Fibroblast of lung (primary cell): Measurements from ENCODE around the gene PDLIM7. TPM values are rescaled to one million over a fixed set of nuclear protein-coding genes. Genes with fewer than 3 reads are reported as not detected.

Source experiments
- DNase-seq, 2 donors: peaks; one replicate each; pipeline versions ENCODE4 v3.0.0 to v3.0.0-alpha.2; 2010; ENCODE audit warnings: low read depth in 2 of 2
- H2AFZ ChIP-seq: 2 replicates; pipeline ENCODE4 v1.5.1; 2012; ENCODE audit warnings: low read length, control low read depth, inconsistent platforms
- H3K27ac ChIP-seq: 2 replicates; pipeline ENCODE4 v1.5.1; 2011; ENCODE audit warnings: low read length, control low read depth; ENCODE audit not compliant: insufficient read depth
- H3K27me3 ChIP-seq: 2 replicates; pipeline ENCODE4 v1.5.1; 2011; ENCODE audit warnings: mild to moderate bottlenecking, low read length; ENCODE audit not compliant: control insufficient read depth, insufficient read depth
- H3K36me3 ChIP-seq: 2 replicates; pipeline ENCODE4 v1.5.1; 2011; ENCODE audit warnings: low read length; ENCODE audit not compliant: control insufficient read depth, insufficient read depth
- H3K4me1 ChIP-seq: 2 replicates; pipeline ENCODE4 v1.5.1; 2011; ENCODE audit warnings: low read length; ENCODE audit not compliant: control insufficient read depth, insufficient read depth; ENCODE audit errors: extremely low read depth
- H3K4me2 ChIP-seq: 2 replicates; pipeline ENCODE4 v1.5.1; 2011; ENCODE audit warnings: low read length, control low read depth; ENCODE audit not compliant: insufficient read depth; ENCODE audit errors: extremely low read depth
- H3K4me3 ChIP-seq, 4 experiments: fragments of 200-600 bp in 1 of 4; sonication (generic) in 1 of 4; replicated peaks in 1 of 4; 2 replicates each; pipeline ENCODE4 v1.5.1; 2011 to 2016; ENCODE audit warnings: low read length in 4 of 4, low read depth in 3 of 4, mild to moderate bottlenecking in 3 of 4, control low read depth in 2 of 4, inconsistent platforms in 1 of 4, mixed read lengths in 1 of 4; ENCODE audit not compliant: insufficient read depth in 1 of 4; ENCODE audit errors: control extremely low read depth in 1 of 4
- H3K79me2 ChIP-seq: 2 replicates; pipeline ENCODE4 v1.5.1; 2012; ENCODE audit warnings: mild to moderate bottlenecking, low read length, inconsistent platforms; ENCODE audit not compliant: control insufficient read depth, insufficient read depth
- H3K9ac ChIP-seq: 2 replicates; pipeline ENCODE4 v1.5.1; 2011; ENCODE audit warnings: mild to moderate bottlenecking, low read length, control low read depth; ENCODE audit not compliant: insufficient read depth
- H3K9me3 ChIP-seq: 2 replicates; pipeline ENCODE4 v1.5.1; 2012; ENCODE audit warnings: low read depth, low read length; ENCODE audit not compliant: control insufficient read depth, insufficient read depth
- H4K20me1 ChIP-seq: 2 replicates; pipeline ENCODE4 v1.5.1; 2011; ENCODE audit warnings: low read length; ENCODE audit not compliant: control insufficient read depth, insufficient read depth; ENCODE audit errors: extremely low read depth
- CTCF ChIP-seq, 2 donors: IDR thresholded peaks in 1 of 2; conservative IDR thresholded peaks in 1 of 2; 1 replicate in 1 of 2; 2 replicates in 1 of 2; pipeline ENCODE4 v1.5.1; 2011 to 2012; ENCODE audit warnings: low read length in 2 of 2, control low read depth in 1 of 2, inconsistent platforms in 1 of 2, low read depth in 1 of 2, mild to moderate bottlenecking in 1 of 2
- EZH2 ChIP-seq: IDR thresholded peaks from 2 replicates; pipeline ENCODE4 v1.5.1; 2012; ENCODE audit warnings: low read length, control low read depth, mild to moderate bottlenecking; ENCODE audit errors: missing control alignments
- polyA plus RNA-seq, 2 donors: library from polyadenylated mRNA; depleted of rRNA in 1 of 2; stranded (reverse) in 1 of 2; unstranded in 1 of 2; fragments of >200 nt; gene quantifications; 2 replicates each; pipeline ENCODE4 v1.2.1, GENCODE V29; 2011 to 2012; ENCODE audit warnings: missing spikeins in 1 of 2
- total RNA-seq: library from RNA; depleted of rRNA; stranded (reverse); fragments of >200 nt; gene quantifications from 2 replicates; pipeline ENCODE4 v1.2.1, GENCODE V29; 2014

Gene PDLIM7
- total and polyA plus RNA-seq, 2 donors (not counting 1 experiment from before 2014, with no cell fraction given): 65.2 to 245 TPM

GRCh38 chr5:177531209-177531940, 34.0 kb upstream of the PDLIM7 start:
- H3K4me2 ChIP-seq: no peak overlapping the region
- no peak for DNase-seq
- no peaks in the 10 kb centered on the region for H3K27me3 ChIP-seq
- H3K36me3 ChIP-seq: peaks cover 47% of the 10 kb centered on the region
- no peaks in the 10 kb centered on the region for H4K20me1 ChIP-seq
- no peak overlapping the region for H2AFZ ChIP-seq
- no peak overlapping the region for H3K9ac ChIP-seq
- no peak overlapping the region for H3K4me3 ChIP-seq
- TF ChIP-seq EZH2 (no peak), CTCF (conservative IDR thresholded peaks at IDR 0.05 in 1 of 2, IDR thresholded peaks at IDR 0.05 in 1 of 2; ENCODE audit: low read depth in 1 of 2, low read length in 2 of 2) (no peak)
- no peaks in the 10 kb centered on the region for H3K4me1 ChIP-seq
- H3K27ac ChIP-seq: no peak overlapping the region
- H3K79me2 ChIP-seq: peaks cover 9% of the 10 kb centered on the region
- H3K9me3 ChIP-seq: no peaks in the 10 kb centered on the region

GRCh38 chr5:177530638-177531037, 33.2 kb upstream of the PDLIM7 start:
- peaks cover 44% of the 10 kb centered on the region for H3K36me3 ChIP-seq
- no peaks in the 10 kb centered on the region for H3K4me1 ChIP-seq
- H2AFZ ChIP-seq: no peak overlapping the region
- no peaks in the 10 kb centered on the region for H3K9me3 ChIP-seq
- H4K20me1 ChIP-seq: no peaks in the 10 kb centered on the region
- no peak overlapping the region for H3K4me3 ChIP-seq
- H3K27me3 ChIP-seq: no peaks in the 10 kb centered on the region
- no peak overlapping the region for H3K27ac ChIP-seq
- no peak overlapping the region for H3K9ac ChIP-seq
- no peak for DNase-seq
- peaks cover 9% of the 10 kb centered on the region for H3K79me2 ChIP-seq
- no peak for TF ChIP-seq EZH2
- TF ChIP-seq CTCF (conservative IDR thresholded peaks at IDR 0.05 in 1 of 2, IDR thresholded peaks at IDR 0.05 in 1 of 2; ENCODE audit: low read depth in 1 of 2, low read length in 2 of 2): no peak
- H3K4me2 ChIP-seq: no peak overlapping the region

- Histone ChIP-seq H2AFZ (no peak overlapping the region), H3K4me2 (no peak overlapping the region), H3K9me3 (no peaks in the 10 kb centered on the region), H3K9ac (no peak overlapping the region), H3K27me3 (no peaks in the 10 kb centered on the region), H3K4me3 (no peak overlapping the region), H3K36me3 (peaks cover 44% of the 10 kb centered on the region), H3K79me2 (peaks cover 9% of the 10 kb centered on the region), H3K4me1 (no peaks in the 10 kb centered on the region), H4K20me1 (no peaks in the 10 kb centered on the region), H3K27ac (no peak overlapping the region)
- no peak for DNase-seq
- TF ChIP-seq EZH2: no peak
- TF ChIP-seq CTCF (conservative IDR thresholded peaks at IDR 0.05 in 1 of 2, IDR thresholded peaks at IDR 0.05 in 1 of 2; ENCODE audit: low read depth in 1 of 2, low read length in 2 of 2): no peak
Observed at GRCh38 chr5:177529247-177530203, 32.1 kb upstream of the PDLIM7 start.
